Fibroblast of peridontal ligament (primary cell): Measurements from ENCODE around the gene HOXB1.

Experiments used
- DNase-seq: peaks from one replicate; pipeline ENCODE4 v3.0.0-alpha.2; 2010; ENCODE audit errors: extremely low read depth

HOXB1 gene

DNA sequence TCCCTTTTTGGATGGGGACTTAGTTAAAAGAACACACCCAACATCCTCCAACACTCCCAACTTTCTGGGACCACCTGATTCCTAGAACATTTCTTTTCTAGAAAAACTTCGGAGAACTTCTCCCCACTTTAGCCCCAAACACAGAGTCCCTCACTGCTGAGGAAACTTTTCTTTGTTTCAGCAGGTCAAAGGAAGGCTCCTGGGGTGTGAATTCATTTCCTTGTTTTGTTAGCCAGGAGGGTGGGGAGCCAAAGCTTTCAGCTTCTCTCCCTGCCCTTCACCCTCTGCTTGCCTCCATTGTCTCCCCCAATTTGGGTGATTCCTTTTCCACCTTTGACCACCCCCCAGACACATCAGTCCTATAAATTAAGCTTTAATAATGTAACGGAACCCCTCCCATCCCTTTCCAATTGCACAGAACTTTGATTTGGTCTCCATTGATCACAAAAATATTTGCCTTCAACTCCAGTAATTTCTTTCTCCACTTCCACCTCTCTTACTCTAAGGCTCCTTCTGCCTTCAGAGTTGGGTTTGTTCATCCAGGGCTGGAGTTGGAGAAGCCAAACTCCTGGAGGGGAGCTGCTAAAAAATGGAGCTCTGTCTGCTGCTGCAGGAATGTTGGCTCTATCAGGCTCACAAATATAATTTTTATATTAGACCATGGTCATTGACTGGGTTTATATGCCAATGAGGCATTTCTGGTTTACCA is 37.0 kb upstream of the HOXB1 start:
- DNase-seq, result no peak

DNA sequence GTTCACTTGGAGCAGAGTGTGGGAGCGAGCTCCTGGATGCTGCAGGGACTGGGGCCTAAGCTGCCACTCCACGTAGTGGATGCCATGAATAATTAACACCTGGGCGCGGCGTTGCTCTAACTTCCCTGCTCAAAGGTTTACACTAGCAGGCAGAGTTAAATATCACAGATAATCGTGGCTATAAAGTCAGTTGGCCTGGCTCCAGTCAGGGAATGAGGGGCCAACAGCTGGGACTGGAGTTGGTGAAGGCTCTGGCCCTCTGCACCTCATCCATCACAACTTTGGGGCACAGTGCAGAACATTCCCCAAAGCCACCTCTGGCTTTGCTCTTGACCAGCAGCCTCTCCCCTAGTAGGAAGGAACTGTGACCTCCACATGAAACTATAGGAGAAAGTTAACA is 36.4 kb upstream of the HOXB1 start:
- DNase-seq, result no peak

DNA sequence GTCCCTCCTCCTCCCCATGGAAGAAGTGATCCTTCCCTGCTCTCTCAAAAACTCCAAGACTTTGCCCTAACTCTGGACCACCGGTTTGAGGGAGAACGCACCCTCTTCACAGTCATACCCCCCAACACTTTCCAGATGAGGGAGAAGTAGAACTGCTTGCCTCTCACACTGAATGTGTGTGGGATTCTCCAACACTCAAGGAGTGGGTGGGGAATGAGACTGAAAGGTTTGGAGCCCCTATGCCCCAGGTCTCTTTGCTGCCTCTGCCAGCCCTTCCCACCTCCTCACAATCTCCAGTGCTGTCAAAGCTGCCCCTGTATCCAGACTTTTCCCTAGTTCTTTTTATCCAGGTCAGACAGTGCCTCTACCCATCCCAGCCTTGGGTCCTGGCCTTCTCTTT is 35.9 kb upstream of the HOXB1 start:
- DNase-seq, result no peak

DNA sequence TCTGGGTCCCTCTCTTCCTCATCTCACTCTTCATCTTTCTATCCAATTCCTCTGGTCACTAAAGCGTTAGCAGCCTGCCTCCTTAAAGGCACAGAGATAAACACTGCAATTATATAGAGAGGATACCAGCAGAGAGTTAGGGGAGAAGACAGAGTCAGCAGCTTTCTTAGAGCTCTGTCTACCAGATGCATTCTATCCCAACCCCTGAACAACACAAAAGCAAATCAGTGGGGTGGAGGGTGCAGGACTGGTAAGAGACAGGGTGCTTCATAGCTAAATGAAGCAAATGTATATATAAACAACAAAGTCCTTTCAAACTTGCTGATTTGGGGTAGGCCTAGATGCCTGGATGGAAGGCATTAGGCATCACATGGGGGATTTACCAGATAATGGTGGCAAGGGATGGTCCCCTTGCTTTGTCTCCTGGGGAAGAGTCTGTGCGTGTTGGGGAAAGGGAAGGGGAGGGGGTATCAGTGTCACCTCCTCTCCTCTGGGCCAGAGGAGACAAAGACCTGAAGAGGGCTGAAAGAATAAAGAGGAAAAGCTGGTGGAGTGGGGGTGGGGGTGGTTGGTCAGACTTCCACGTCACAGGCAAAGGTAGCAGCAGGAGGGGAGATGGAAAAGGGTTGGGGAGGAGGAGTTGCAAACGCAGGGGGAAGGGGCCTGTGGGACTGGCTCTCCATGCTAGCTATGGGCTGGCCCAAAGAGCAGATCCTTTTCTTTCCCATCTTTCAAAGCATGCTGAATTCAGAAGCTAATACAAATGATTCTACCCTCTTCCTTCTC is 35.3 kb upstream of the HOXB1 start:
- no peak for DNase-seq

DNA sequence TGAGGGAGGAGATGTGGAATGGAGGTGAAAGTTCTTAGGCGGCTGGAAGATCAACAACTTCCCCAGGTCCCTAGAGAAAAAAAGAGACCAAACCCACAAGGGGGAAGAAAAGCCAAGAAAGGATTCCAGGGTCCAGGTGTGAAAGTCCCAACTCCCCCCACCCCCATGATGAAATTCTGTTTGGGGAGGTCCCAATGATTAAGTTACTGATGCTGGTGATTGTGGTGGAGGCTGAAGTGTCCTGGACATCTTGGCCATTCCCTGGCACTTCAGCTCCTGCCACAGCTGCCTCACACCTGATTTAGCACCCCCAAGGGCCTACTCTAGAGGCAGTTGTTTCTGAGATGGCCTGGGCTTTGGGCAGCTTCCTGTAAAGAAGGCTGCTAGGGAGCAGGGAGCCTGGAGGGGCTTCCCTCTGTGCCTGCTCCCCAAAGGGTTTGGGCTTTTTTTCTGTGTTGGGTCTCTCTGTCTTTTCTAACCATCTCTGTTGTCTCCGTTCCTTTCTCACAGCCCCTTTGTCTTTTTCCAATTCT is 34.3 kb upstream of the HOXB1 start:
- DNase-seq, result no peak

DNA sequence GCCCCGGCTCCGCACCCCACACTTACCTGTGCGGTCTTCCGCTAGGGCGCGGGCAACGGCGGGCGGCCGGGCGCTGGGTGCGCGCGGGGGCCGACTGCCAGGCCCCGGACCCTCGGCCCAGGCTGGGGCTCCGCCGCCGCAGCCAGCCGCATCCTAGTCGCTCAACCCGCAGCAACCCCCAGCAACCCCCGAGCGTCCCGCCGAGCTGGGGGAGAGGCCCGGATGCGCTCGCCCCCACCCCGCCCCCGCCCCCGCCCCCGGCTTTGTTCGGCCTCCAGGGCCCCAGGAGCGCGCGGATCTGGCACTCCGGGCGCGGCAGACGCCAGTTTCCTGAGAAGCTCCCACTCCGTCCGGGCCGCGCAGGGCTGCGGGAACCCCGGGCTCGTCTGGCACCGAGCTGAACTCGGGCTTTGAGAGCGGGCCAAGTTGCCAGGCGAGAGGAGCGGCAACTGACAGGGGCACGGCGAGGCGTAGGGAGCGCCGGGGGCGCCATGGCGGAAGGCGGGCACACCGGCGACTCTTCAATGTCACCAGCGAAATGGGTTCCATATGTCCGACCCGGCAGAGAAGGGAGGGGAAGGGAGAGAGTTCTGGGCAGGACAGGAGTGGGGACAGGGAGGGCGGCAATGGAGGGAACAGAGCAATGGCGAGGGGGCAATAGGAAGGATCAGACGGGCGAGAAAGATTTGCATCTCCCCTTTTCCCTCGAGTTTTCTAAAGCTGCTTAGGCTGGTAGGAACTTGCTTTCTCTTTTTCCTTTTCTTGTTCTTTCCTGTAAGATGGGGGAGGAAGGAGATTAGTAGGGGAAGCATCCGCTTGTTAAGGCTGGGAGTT is 33.6 kb upstream of the HOXB1 start:
- no peak for DNase-seq

DNA sequence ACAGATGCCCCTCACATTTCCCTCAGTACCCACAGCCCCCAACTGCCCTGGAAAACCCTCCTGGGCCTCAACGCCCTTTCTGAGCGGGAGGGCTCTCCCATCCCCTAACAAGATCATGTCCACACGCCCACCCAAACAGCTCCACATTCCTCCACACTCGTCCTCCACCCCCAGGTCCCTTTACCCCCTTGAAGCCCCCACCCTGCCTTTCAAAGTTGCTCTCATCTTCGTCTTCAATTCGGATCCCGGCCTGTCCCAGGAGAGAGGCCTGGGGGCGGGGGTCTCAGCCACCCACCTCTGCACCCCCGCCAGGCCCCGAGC is 33.0 kb upstream of the HOXB1 start:
- no peak for DNase-seq

DNA sequence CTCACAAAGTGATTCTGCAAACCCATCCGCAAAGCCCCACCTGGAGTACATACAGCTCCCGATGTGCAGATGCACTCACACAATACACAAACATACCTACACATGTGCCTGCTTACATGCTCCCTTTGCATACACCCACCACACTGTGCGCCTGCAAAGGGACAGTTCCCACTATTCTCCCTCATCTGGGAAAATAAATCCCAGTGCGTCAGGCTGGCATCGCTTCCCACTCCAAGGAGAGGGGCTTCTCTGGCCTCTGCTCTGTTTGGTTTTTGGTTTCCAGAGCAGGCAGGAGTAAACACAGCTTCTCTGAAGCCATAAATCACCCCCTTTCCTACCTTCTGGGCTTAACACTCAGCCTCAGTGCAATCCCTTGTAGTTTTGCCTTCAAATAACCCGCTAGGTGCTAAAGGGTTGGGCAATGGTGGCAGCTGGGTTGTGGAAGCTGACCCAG is 32.6 kb upstream of the HOXB1 start:
- DNase-seq, result no peak

DNA sequence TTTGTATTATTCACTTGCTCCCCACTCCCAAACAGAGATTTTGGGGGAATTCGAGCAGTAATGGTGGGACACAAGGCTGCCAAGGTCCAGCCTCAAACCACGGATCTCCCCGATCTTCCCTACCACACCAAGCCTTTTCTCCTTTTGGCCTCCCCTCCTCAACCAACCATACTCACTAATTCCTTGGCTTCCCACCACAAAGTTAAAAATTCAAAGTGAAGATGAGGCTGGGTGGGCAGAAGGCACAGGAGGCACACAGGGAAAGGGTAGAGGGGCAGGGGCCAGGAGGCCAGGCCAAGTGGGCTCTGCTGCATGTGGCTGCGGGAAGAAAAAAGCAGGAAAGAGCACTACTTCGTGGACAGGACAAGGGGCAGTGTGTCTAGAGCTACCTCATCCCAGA is 32.1 kb upstream of the HOXB1 start:
- DNase-seq, result no peak

DNA sequence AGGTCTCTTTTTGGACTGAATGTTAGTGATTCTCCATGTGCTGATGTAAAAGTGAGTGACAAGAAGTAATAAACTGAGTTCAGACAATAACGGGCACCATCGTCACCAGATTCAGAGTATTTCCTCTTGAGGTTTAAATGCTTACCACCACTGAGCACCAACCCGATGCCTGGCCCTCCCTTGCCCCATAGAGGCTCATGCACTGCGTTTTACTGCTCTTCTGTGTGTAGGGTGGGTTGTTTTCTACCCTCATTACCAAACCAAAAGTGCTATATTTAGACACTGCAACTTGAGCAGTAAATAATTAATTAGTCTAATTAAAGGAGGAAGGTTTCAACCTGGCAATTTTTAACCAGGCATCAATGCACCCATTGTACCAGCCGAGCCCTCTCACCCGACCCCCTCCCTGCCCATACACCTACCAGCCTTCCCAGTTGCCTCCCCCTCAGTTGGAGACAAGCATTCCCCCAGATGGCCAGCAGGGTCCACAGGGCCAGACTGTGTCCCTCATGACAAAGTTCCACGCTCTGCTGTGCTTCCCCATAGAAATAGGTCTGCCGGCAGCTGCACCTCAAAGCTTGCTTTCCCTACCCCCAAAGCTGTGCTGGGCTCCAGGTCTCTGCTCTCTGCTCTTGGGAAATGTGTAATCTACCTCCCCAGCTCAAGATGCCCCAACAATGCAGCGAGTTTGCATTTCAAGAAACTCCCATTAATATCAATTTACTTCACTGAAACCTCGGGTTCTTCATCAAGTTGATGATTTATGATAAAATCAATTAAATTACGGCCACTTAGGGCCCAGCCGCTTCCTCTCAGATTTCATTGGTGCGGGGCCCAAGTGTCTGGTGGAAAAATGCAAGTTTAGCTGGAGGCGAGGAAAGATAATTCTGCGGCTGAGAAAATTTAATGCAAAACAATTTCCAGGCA is 31.3 kb upstream of the HOXB1 start:
- no peak for DNase-seq

DNA sequence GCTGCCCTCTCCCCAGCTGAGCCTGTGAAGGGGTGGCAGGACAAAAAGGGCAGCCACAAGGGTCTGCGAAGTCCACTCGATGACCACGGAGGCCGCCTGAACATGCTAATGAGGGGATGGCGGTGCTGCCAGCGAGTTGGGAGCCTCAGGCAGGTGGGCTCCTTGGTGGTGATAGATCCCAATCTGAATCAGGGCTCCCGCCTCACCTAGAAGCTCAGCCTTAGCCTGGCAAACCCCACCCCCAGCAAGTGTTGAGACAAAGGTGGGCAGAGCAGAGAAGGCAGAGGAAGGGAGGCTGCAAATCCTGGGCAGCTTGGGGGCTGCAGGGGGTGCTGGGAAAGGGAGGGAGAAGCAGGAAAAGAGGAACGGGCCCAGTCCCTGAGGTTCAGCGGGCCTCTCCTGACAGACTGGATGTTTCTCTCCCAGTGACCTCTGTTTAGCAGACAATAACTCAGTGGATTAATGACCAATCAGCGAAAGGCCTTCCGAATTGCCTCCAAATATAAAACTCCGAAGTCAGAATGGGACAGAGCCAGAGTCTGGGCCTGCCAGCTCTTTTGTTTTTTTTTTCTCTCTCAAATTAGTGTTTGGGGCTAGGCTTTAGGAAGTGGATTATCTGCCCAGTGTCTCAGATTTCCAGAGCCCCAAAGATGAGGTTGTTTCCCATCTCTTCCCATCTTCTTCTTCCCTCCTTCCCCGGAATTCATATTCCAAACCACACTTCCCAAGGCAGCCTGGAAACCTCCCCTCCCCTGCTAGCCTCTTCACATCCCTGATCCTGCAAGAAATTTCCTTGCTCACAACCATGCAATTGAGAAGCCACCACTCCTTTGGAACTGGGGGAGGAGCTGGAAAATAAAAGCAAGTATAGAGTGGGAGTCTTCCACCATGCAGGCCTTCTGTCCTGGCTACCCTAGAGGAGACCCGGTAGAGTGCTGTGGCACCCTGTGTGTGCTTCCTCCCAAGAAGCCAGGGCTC is 29.3 kb upstream of the HOXB1 start:
- DNase-seq, result no peak

DNA sequence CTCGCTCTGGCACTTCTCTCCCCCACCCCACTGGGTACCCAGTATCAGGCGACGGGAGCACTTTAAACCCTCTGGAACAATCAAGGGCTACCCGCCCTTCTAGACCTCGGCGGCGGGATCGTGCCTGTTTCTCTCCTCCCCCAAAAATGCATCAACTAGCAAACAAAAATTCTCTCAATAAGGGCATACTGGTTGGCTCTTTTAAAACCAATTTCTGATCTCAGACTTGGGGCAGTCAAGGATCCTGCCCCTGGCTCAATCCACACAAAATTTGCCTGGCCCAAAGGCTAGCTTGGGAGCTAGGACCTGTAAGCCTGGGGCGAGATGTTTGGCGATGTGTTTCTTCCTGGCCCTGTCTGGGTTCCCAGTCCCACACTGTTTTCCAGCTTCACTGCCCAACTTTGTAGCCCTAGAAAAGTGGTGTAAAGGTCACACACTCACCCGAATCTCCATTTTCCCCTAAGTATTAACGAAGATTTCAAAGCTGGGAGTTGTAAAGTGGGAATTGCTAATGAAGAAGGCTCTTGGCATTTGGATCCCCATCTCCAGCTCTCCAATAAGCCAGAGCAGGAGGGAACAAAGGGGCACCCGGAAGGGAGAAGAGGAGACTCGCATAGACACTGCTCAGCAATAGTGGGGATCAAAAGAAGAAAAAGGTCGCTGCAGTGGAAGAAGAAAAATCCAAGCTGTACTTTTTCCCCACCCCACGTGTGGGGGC is 28.5 kb upstream of the HOXB1 start:
- no peak for DNase-seq

DNA sequence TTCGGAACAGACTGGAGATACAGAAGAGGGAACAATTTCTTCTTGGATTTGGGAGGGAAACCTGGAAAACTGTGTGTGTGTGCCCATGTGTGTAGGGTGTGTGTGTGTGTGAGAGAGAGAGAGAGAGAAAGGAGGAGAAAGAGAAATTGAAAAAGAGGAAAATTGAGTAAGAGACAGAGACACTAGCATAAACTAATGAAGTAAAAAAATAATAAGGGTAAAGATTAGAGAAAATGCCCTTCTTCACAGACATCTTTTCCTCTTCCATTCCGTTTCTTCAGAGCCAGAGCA is 28.0 kb upstream of the HOXB1 start:
- DNase-seq, result no peak

DNA sequence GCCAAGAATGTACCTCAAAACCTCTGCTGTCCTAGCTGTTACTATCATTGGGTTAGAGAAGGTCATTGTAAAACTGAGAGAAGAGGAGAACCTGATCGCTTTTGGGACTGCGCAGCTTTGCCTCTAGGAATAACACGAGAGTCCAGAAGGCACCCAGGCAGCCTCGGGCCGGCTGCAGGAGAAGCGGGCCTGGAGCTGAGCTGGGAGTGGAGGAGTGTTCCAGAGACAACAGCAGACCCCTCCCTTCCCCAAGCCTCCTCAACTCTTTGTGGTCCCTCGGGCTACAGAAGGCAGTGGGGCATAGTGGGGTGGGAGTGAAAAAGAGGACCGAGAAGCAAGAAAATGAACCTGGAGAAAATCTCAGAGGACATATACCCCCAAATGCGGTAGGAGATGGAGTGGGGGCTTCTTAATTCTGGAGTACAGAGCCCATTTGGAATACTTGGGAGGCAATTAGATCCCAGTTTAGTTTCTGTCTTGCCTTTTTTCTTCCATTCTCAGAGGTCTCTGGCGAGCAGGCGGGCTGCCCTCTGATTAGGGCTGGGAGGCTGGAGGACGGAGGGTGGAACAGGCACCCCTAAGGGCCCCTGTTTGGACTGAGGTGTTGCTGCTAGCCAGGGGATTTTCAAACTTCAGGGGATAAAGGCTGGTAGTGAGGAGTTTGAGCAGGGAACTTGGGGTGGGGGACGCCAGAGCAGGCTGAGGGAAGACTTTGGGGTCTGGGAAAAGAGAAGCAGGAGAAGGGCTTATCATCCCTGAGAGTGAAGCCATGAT is 27.4 kb upstream of the HOXB1 start:
- DNase-seq, result no peak

DNA sequence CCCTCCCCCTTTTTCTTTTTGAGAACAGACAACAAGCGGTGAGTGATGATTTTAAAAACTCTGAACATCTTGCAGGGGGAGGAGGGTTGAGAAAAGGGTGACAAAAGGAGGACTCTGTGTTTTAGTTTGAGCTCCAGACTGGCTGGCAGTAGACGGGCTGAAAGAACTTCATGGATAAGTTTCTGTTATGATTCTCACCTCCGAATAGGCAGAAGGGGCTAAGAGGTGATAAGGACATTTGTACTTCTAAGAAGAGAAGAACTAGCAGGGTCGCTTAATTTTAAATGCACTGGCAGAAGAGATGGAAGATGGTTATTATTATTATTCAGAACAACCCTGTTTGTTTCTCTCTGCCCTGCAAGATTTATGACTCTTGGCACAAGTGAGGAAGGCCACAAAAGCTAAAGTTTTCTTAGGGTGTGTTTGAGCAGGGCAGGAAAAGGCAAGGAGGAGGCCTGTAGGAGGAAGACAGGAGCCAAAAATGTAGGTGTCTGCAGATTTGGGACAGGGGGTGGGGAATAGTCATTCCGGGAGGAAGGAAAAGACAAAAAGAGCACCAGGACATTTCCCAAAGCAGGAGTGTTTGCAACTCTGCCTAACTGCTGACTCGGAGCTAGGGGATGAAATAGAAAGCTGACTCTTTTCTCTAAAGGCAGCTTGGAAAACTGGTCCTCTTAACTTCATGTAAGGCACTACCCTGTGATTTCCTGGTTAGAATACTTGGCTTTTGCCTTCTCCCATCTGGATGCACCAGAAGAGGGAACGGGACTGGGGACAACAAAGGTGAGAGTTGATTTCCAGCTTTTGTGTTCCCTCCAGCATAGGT is 26.0 kb upstream of the HOXB1 start:
- DNase-seq, result no peak

DNA sequence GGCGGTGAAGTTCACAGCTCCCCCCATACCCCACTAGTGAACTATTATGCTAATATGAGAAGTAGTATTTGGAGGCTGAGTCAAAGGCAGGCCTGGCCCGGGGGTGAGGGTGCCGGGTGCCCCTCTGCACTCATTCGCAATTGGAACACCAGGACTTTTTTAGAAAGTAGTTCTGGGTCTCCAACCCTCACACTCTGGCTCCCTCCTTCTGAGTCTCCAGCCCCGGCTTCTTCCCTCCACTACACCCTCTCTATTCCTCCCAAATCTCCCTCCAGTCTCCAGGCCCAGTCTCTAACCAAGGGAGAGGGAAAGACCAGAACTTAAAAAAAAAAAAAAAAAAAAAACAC is 25.4 kb upstream of the HOXB1 start:
- DNase-seq, result no peak

DNA sequence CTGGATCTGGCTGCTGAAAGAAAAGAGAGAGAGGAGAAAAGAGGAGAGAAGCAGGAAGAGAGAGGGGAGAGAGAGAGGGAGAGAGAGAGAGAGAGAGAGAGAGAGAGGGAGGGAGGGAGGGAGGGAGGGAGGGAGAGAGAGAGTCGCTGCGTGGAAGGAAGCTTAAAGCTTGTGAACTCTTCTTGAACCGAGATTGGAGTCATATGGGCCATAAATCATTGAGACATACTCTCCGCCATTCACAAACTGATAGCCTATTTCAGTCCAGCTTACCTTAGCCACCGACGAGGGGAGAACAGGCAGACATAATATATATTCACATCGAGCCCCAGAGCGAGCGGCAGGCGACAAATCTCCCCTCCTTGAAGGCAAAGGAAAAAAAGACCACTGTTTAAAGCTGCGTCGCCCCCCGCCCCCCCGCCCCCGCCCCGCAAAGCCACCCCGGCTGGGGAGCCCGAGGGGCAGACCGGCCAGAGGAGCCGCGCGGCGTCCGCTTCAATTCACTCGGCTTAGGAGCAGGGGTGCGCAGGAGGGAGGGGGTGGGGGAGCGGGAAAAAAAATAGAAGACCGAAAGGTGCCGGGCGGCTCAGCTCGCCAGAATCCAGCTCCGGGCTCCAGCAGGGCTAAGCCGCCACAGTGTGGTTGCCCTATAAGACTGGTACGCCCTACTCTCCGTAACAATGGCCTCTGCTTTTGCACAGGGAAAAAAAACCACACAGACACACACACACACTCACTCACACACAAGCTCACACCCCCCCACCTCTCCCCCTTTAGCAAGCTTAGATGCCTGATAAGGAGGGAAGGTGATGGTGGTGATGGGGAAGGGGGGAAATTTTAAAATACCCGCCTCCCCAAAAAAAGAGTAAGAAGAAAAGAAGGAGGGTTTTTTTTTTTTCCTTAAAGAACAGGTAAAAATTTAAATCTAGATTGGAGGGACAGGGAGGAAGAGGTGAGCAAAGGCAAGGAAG is 24.7 kb upstream of the HOXB1 start:
- DNase-seq, result no peak
